Jurkat, Clone E6-1 (cell line): Measurements from ENCODE around the gene PAFAH2.
A peak's percentile ranks its signal among the peaks of the same experiment; 100 is the strongest.

Experiments
- DNase-seq: peaks from one replicate; pipeline ENCODE4 v3.0.0-alpha.2; 2011; ENCODE audit warnings: low read depth, low spot score
- H3K4me3 ChIP-seq: 2 replicates; pipeline ENCODE4 v1.5.1; 2011; ENCODE audit warnings: mild to moderate bottlenecking, low read length, control low read depth, moderate library complexity

PAFAH2 gene

GRCh38 chr1:26016953-26017545, 19.2 kb upstream of the PAFAH2 start:
- H3K4me3 ChIP-seq = no peak overlapping the region; the same call in 1 of the 2 replicates
- DNase-seq = peak; percentile 75

GRCh38 chr1:26016258-26016952, 18.5 kb upstream of the PAFAH2 start:
- no peak for DNase-seq
- H3K4me3 ChIP-seq = no peak overlapping the region

GRCh38 chr1:26015358-26015757, 17.5 kb upstream of the PAFAH2 start:
- no peak for DNase-seq
- no peak overlapping the region for H3K4me3 ChIP-seq

GRCh38 chr1:26014179-26014578, 16.3 kb upstream of the PAFAH2 start:
- no peak for DNase-seq
- no peak overlapping the region for H3K4me3 ChIP-seq

GRCh38 chr1:26012864-26013263, 15.0 kb upstream of the PAFAH2 start:
- no peak overlapping the region for H3K4me3 ChIP-seq
- no peak for DNase-seq

- no peak for DNase-seq
- no peak overlapping the region for H3K4me3 ChIP-seq
These were observed 13.0 kb upstream of the PAFAH2 start for GRCh38 chr1:26010825-26011224.

GRCh38 chr1:26009796-26010447, 12.1 kb upstream of the PAFAH2 start:
- no peak for DNase-seq
- no peak overlapping the region for H3K4me3 ChIP-seq

GRCh38 chr1:26006710-26007109, 8.8 kb upstream of the PAFAH2 start:
- DNase-seq = no peak
- no peak overlapping the region for H3K4me3 ChIP-seq

GRCh38 chr1:26005434-26006105, 7.7 kb upstream of the PAFAH2 start:
- DNase-seq = no peak
- no peak overlapping the region for H3K4me3 ChIP-seq

- no peak overlapping the region for H3K4me3 ChIP-seq
- DNase-seq = no peak
These were observed 5.9 kb upstream of the PAFAH2 start for GRCh38 chr1:26003756-26004155.

GRCh38 chr1:26003262-26003661, 5.4 kb upstream of the PAFAH2 start:
- H3K4me3 ChIP-seq = no peak overlapping the region
- no peak for DNase-seq

GRCh38 chr1:25999041-25999800, 1.4 kb upstream of the PAFAH2 start:
- no peak for DNase-seq
- no peak overlapping the region for H3K4me3 ChIP-seq

- peak; percentile 51 for DNase-seq
- H3K4me3 ChIP-seq = peak overlapping the region; percentile 79
These were observed 666 bp downstream of the PAFAH2 start for GRCh38 chr1:25996966-25997827.

- DNase-seq = no peak
- no peak overlapping the region for H3K4me3 ChIP-seq
These were observed 3.3 kb downstream of the PAFAH2 start for GRCh38 chr1:25994402-25995150.

- peak; percentile 83 for DNase-seq
- H3K4me3 ChIP-seq = peak overlapping the region; percentile 20
These were observed 4.5 kb downstream of the PAFAH2 start for GRCh38 chr1:25993197-25993951.

GRCh38 chr1:25992689-25993171, 5.1 kb downstream of the PAFAH2 start:
- no peak overlapping the region for H3K4me3 ChIP-seq
- no peak for DNase-seq
